Loucy (cell line): ENCODE results near the gene ZFR.

Experiments used
- H2AFZ ChIP-seq: fragments of 200-600 bp; sonication (generic); 2 replicates; pipeline ENCODE4 v1.6.0; 2016; ENCODE audit warnings: antibody characterized with exemption, mild to moderate bottlenecking, low read length, moderate library complexity
- H3F3A ChIP-seq: fragments of 200-600 bp; 2 replicates; pipeline ENCODE4 v1.6.0; 2016; ENCODE audit warnings: antibody characterized with exemption, low read depth, mild to moderate bottlenecking
- H3K27me3 ChIP-seq: fragments of 200-600 bp; sonication (generic); 2 replicates; pipeline ENCODE4 v1.6.1; 2014; ENCODE audit warnings: low read length, mild to moderate bottlenecking; ENCODE audit not compliant: insufficient read depth, poor library complexity, severe bottlenecking
- H3K36me3 ChIP-seq: fragments of 200-600 bp; sonication (generic); 2 replicates; pipeline ENCODE4 v1.6.1; 2016; ENCODE audit warnings: low read length; ENCODE audit not compliant: insufficient read depth
- H3K4me1 ChIP-seq: fragments of 200-600 bp; sonication (generic); 2 replicates; pipeline ENCODE4 v1.5.1; 2014; ENCODE audit warnings: low read length, mild to moderate bottlenecking; ENCODE audit not compliant: insufficient read depth, poor library complexity, severe bottlenecking
- H3K4me2 ChIP-seq: fragments of 200-600 bp; sonication (generic); 2 replicates; pipeline ENCODE4 v1.6.0; 2014; ENCODE audit warnings: antibody characterized with exemption, low read length, low read depth, mild to moderate bottlenecking; ENCODE audit not compliant: poor library complexity, severe bottlenecking
- H3K4me3 ChIP-seq: fragments of 200-600 bp; sonication (generic); 2 replicates; pipeline ENCODE4 v1.5.1; 2014; ENCODE audit warnings: low read length, mild to moderate bottlenecking, mixed read lengths; ENCODE audit not compliant: poor library complexity, severe bottlenecking
- H3K79me2 ChIP-seq: fragments of 200-600 bp; sonication (generic); 2 replicates; pipeline ENCODE4 v1.6.1; 2014; ENCODE audit warnings: low read length; ENCODE audit not compliant: insufficient read depth
- H3K9ac ChIP-seq: fragments of 200-600 bp; sonication (generic); 2 replicates; pipeline ENCODE4 v1.6.0; 2014; ENCODE audit warnings: mild to moderate bottlenecking, low read depth, low read length, moderate library complexity; ENCODE audit not compliant: poor library complexity, severe bottlenecking
- H3K9me2 ChIP-seq: fragments of 200-600 bp; sonication (generic); replicated peaks from 2 replicates; pipeline ENCODE4 v1.6.1; 2016; ENCODE audit warnings: low read depth, low read length, mixed read lengths
- H3K9me3 ChIP-seq: fragments of 200-600 bp; sonication (generic); 2 replicates; pipeline ENCODE4 v1.6.1; 2014; ENCODE audit warnings: mild to moderate bottlenecking, antibody characterized with exemption, low read length, low read depth; ENCODE audit not compliant: insufficient read depth
- H4K20me1 ChIP-seq: fragments of 200-600 bp; sonication (generic); 2 replicates; pipeline ENCODE4 v1.6.0; 2014; ENCODE audit warnings: antibody characterized with exemption, low read length, mild to moderate bottlenecking; ENCODE audit not compliant: insufficient read depth, poor library complexity, severe bottlenecking
- CTCF ChIP-seq: fragments of 200-600 bp; sonication (generic); conservative IDR thresholded peaks from 2 replicates; pipeline ENCODE4 v1.5.1; 2014; ENCODE audit warnings: mild to moderate bottlenecking, antibody characterized with exemption, low read length
- EZH2phosphoT487 ChIP-seq: fragments of 200-600 bp; IDR thresholded peaks from 2 replicates; pipeline ENCODE4 v1.6.1; 2018; ENCODE audit warnings: antibody characterized with exemption, mild to moderate bottlenecking, moderate library complexity, borderline replicate concordance

ZFR gene

GRCh38 chr5:32392039-32392438 lies 52.5 kb downstream of the ZFR start:
- Histone ChIP-seq H3K36me3 (peaks cover 92% of the 10 kb centered on the region), H3K4me3 (no peak overlapping the region), H3K9me2 (no peaks in the 10 kb centered on the region)

GRCh38 chr5:32390819-32391591 lies 53.5 kb downstream of the ZFR start:
- peaks cover 4% of the 10 kb centered on the region for H4K20me1 ChIP-seq

More at GRCh38 chr5:32392039-32392438, 52.5 kb downstream of the ZFR start:
- Histone ChIP-seq H3K9me3 (no peaks in the 10 kb centered on the region), H3K27me3 (no peaks in the 10 kb centered on the region), H3K4me2 (no peak overlapping the region), H3K9ac (no peak overlapping the region), H3K4me1 (no peaks in the 10 kb centered on the region), H2AFZ (no peak overlapping the region), H4K20me1 (peaks cover 4% of the 10 kb centered on the region), H3F3A (no peaks in the 10 kb centered on the region), H3K79me2 (no peaks in the 10 kb centered on the region)
- TF ChIP-seq EZH2phosphoT487 (no peak), CTCF (no peak)

GRCh38 chr5:32388432-32389129 lies 56.0 kb downstream of the ZFR start:
- Histone ChIP-seq H3K4me3 (no peak overlapping the region), H3K79me2 (no peaks in the 10 kb centered on the region), H3K4me2 (no peak overlapping the region), H3K36me3 (peaks cover 94% of the 10 kb centered on the region), H3F3A (no peaks in the 10 kb centered on the region), H3K9ac (no peak overlapping the region), H3K9me2 (no peaks in the 10 kb centered on the region), H4K20me1 (no peaks in the 10 kb centered on the region), H3K4me1 (no peaks in the 10 kb centered on the region), H3K9me3 (no peaks in the 10 kb centered on the region), H2AFZ (no peak overlapping the region), H3K27me3 (no peaks in the 10 kb centered on the region)
- no peak for TF ChIP-seq EZH2phosphoT487
- no peak for TF ChIP-seq CTCF

More at GRCh38 chr5:32390819-32391591, 53.5 kb downstream of the ZFR start:
- no peaks in the 10 kb centered on the region for H3K9me3 ChIP-seq
- H3K4me2 ChIP-seq = no peak overlapping the region
- no peaks in the 10 kb centered on the region for H3K4me1 ChIP-seq
- no peaks in the 10 kb centered on the region for H3K79me2 ChIP-seq
- H3F3A ChIP-seq = no peaks in the 10 kb centered on the region
- H2AFZ ChIP-seq = no peak overlapping the region
- H3K36me3 ChIP-seq = peaks cover 92% of the 10 kb centered on the region
- no peak for TF ChIP-seq CTCF
- no peak for TF ChIP-seq EZH2phosphoT487
- no peaks in the 10 kb centered on the region for H3K9me2 ChIP-seq
- H3K4me3 ChIP-seq = no peak overlapping the region
- H3K27me3 ChIP-seq = no peaks in the 10 kb centered on the region
- no peak overlapping the region for H3K9ac ChIP-seq
